ENCODE measurements around the gene FABP7. TPM values are rescaled to one million over a fixed set of nuclear protein-coding genes. Genes with fewer than 3 reads are reported as not detected.
A peak's percentile ranks its signal among the peaks of the same experiment; 100 is the strongest.

The FABP7 gene
- total and polyA plus RNA-seq, 7 experiments from 2014 or later: not detected

DNA sequence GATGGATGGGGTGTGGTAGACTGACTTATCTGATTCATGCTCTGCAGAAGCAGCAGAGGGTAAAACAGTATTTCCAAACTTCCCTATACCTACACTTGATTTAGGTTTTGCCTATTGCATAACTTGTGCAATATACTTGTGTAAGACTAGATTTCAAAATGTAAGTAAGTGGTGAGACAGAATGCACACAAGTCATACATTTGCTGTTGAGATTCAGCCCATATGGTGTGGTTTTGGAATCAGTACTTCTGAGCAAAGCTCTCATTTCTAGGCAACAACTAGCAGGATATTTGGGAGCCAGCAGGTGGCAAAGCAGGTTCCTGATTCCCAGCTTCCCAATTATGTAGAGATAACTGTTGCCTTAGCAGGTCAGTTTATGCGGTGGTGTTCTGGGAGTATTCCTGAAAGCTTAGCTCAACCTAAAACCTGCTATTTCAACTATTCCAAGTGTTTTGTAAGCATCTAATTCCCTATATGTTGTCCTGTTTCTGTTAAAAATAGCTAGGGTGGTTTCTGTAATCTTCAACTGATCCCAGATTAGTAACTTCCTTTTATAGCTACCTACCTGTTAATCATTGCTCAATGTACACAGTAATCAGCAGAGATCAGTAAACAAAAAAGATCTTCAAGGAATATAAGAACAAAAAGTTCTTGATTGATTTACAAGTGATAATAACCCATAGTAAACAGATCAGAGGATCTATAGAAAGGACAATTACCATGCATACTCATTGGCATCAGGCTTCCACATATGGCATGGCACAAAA is 8.5 kb upstream of the FABP7 start:
- H3K27ac Mint-ChIP-seq: no peak overlapping the region
- peaks cover 0 to 8% (median 0%) of the 10 kb centered on the region in 11 donors for H3K9me3 Mint-ChIP-seq
- no peaks in the 10 kb centered on the region for H3K4me1 Mint-ChIP-seq
- Histone ChIP-seq H3K27me3 (ENCODE audit: control insufficient read depth in 2 of 2, insufficient read depth in 2 of 2, low read length in 2 of 2) (no peaks in the 10 kb centered on the region), H3K4me3 (ENCODE audit: low read length) (no peak overlapping the region), H3K9me3 (ENCODE audit: control insufficient read depth in 2 of 3, low read length in 3 of 3) (no peaks in the 10 kb centered on the region), H3K27ac (ENCODE audit: low read depth, low read length) (no peak overlapping the region), H3K36me3 (ENCODE audit: control insufficient read depth in 2 of 3, insufficient read depth in 3 of 3, low read length in 3 of 3) (no peaks in the 10 kb centered on the region), H3K4me1 (ENCODE audit: control insufficient read depth in 2 of 2, insufficient read depth in 2 of 2, low read length in 2 of 2) (no peaks in the 10 kb centered on the region)
- peaks cover 20 to 49% (median 30%) of the 10 kb centered on the region in 5 donors for H3K27me3 Mint-ChIP-seq
- H3K36me3 Mint-ChIP-seq: no peaks in the 10 kb centered on the region
- peak; percentile 80 for ATAC-seq
- H3K4me3 Mint-ChIP-seq: no peak overlapping the region
- intact Hi-C loops (cut with micrococcal nuclease): no loop called here
- ChIA-PET POLR2A (no interaction called here), CTCF (no interaction called here)
- DNase-seq: no peak

DNA sequence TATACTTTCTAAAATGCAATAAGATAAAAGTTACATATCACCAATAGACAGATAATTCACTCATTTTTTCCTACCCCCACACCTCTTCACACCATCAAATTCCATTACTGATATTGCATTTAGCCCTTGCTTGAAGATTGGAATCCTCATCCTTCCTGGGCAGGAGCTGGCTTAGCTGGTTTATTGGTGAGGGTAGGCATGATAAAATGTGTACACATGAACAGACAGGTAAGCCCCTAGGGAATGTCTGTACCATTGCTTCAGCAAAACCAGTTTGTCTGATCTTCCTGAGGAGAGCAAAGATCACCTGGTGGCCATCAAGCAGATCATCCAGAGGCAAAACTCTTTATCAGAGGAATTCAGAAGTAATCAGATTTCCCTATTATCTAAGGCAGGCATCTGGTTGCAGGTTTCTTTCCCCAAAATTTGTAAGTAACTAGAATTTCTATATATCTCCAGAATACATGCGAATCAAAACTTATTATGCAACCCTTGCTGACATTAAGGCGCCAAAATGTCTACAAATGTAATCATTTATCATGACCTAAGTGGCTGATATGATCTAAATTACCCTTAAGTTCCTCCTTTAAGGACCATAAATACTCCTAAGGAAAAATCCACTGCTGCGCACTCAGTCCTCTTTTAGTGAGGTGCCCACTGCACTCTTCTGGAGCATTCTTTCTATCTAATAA is 6.6 kb upstream of the FABP7 start:
- Mint-ChIP-seq H3K36me3 (no peaks in the 10 kb centered on the region), H3K4me1 (no peaks in the 10 kb centered on the region), H3K4me3 (no peak overlapping the region), H3K27ac (no peak overlapping the region), H3K9me3 (peaks cover 0 to 11% (median 0%) of the 10 kb centered on the region in 11 donors), H3K27me3 (peaks cover 22 to 44% (median 29%) of the 10 kb centered on the region in 5 donors)
- Histone ChIP-seq H3K27ac (ENCODE audit: low read depth, low read length) (no peak overlapping the region), H3K36me3 (ENCODE audit: control insufficient read depth in 2 of 3, insufficient read depth in 3 of 3, low read length in 3 of 3) (no peaks in the 10 kb centered on the region), H3K27me3 (ENCODE audit: control insufficient read depth in 2 of 2, insufficient read depth in 2 of 2, low read length in 2 of 2) (no peaks in the 10 kb centered on the region), H3K9me3 (ENCODE audit: control insufficient read depth in 2 of 3, low read length in 3 of 3) (no peaks in the 10 kb centered on the region), H3K4me3 (ENCODE audit: low read length) (no peak overlapping the region), H3K4me1 (ENCODE audit: control insufficient read depth in 2 of 2, insufficient read depth in 2 of 2, low read length in 2 of 2) (no peaks in the 10 kb centered on the region)
- ATAC-seq (no peak), DNase-seq (no peak)
- ChIA-PET POLR2A (no interaction called here), CTCF (no interaction called here)
- intact Hi-C loops (cut with micrococcal nuclease): no loop called here

DNA sequence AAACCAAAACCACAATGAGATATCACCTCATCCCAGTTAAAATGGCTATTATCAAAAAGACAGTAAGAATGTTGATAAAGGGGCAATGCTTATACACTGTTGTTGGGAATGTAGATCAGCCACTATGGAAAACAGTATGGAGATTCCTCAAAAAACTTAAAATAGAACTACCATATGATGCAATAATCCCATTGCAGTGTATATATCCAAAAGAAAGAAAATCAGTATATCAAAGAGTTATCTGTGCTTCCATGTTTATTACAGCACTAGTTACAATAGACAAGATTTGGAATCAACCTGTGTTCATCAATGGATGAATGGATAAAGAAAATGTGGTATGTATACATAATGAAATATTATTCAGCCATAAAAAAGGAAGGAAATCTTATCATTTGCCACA is 3.5 kb upstream of the FABP7 start:
- Mint-ChIP-seq H3K4me1 (no peaks in the 10 kb centered on the region), H3K36me3 (no peaks in the 10 kb centered on the region), H3K9me3 (peaks cover 0 to 11% (median 0%) of the 10 kb centered on the region in 11 donors), H3K27me3 (peaks cover 29 to 52% (median 42%) of the 10 kb centered on the region in 5 donors), H3K4me3 (no peak overlapping the region), H3K27ac (no peak overlapping the region)
- Histone ChIP-seq H3K27ac (ENCODE audit: low read depth, low read length) (no peak overlapping the region), H3K4me3 (ENCODE audit: low read length) (no peak overlapping the region), H3K9me3 (ENCODE audit: control insufficient read depth in 2 of 3, low read length in 3 of 3) (no peaks in the 10 kb centered on the region), H3K36me3 (ENCODE audit: control insufficient read depth in 2 of 3, insufficient read depth in 3 of 3, low read length in 3 of 3) (no peaks in the 10 kb centered on the region), H3K4me1 (ENCODE audit: control insufficient read depth in 2 of 2, insufficient read depth in 2 of 2, low read length in 2 of 2) (no peaks in the 10 kb centered on the region), H3K27me3 (ENCODE audit: control insufficient read depth in 2 of 2, insufficient read depth in 2 of 2, low read length in 2 of 2) (no peaks in the 10 kb centered on the region)
- intact Hi-C loops (cut with micrococcal nuclease): no loop called here
- CTCF ChIA-PET: no interaction called here
- POLR2A ChIA-PET: no interaction called here
- DNase-seq (no peak), ATAC-seq (no peak)

DNA sequence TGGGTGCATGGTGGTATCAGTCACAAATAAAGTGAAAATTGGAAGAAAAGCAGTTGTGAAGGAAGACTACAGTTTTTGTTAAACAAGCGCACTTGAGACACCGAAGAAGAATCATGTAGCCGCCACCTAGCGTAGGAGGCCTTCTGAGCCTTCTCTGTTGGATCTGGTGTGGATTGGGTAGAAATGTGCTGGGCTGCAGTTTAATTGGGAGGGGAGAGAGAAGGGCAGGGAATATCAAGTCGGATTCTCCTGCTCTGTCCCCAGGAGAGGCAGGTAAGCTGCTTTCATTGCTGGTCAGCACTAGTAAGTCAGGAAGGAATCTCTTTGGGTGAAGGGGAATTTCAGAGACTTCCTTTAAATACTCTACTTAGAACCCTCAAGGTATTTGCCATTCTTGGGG is 1.2 kb upstream of the FABP7 start:
- POLR2A ChIA-PET: no interaction called here
- H3K27ac Mint-ChIP-seq: no peak overlapping the region
- no peaks in the 10 kb centered on the region for H3K36me3 Mint-ChIP-seq
- Histone ChIP-seq H3K4me1 (ENCODE audit: control insufficient read depth in 2 of 2, insufficient read depth in 2 of 2, low read length in 2 of 2) (no peaks in the 10 kb centered on the region), H3K4me3 (ENCODE audit: low read length) (no peak overlapping the region), H3K36me3 (ENCODE audit: control insufficient read depth in 2 of 3, insufficient read depth in 3 of 3, low read length in 3 of 3) (no peaks in the 10 kb centered on the region), H3K9me3 (ENCODE audit: control insufficient read depth in 2 of 3, low read length in 3 of 3) (no peaks in the 10 kb centered on the region), H3K27ac (ENCODE audit: low read depth, low read length) (no peak overlapping the region), H3K27me3 (ENCODE audit: control insufficient read depth in 2 of 2, insufficient read depth in 2 of 2, low read length in 2 of 2) (no peaks in the 10 kb centered on the region)
- CTCF ChIA-PET: no interaction called here
- peaks cover 30 to 41% (median 36%) of the 10 kb centered on the region in 5 donors for H3K27me3 Mint-ChIP-seq
- peaks cover 0 to 11% (median 0%) of the 10 kb centered on the region in 11 donors for H3K9me3 Mint-ChIP-seq
- intact Hi-C loops (cut with micrococcal nuclease): no loop called here
- no peak for DNase-seq
- no peak overlapping the region for H3K4me3 Mint-ChIP-seq
- no peaks in the 10 kb centered on the region for H3K4me1 Mint-ChIP-seq
- ATAC-seq: no peak

DNA sequence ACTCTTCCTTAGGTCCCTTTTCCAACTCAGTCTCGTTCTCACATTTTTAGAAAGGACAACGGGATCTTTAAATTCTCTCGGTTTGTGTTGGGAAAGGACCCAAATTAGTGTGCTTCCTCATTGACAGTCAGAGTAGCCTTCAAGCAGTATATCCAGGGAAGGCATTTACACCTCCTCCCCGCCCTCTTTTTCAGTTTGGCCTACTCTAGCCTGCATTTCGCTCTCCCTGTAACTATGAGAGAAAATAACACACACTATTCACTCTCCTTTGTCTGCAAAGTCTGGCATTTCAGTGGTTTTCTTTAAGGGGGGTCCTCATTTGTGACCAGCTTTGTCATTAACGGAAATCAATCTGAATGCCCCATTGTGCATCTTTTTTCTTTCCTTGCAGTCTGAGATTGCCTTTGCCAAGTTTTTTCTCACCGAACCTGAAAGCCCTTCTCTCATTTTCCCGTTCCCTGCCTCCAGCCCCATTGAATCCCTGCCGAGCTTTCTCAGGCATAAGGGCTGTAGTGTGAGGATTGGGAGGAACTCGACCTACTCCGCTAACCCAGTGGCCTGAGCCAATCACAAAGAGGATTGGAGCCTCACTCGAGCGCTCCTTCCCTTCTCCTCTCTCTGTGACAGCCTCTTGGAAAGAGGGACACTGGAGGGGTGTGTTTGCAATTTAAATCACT is 393 bp upstream of the FABP7 start:
- Histone ChIP-seq H3K27ac (ENCODE audit: low read depth, low read length) (no peak overlapping the region), H3K4me3 (ENCODE audit: low read length) (no peak overlapping the region), H3K27me3 (ENCODE audit: control insufficient read depth in 2 of 2, insufficient read depth in 2 of 2, low read length in 2 of 2) (no peaks in the 10 kb centered on the region), H3K36me3 (ENCODE audit: control insufficient read depth in 2 of 3, insufficient read depth in 3 of 3, low read length in 3 of 3) (no peaks in the 10 kb centered on the region), H3K4me1 (ENCODE audit: control insufficient read depth in 2 of 2, insufficient read depth in 2 of 2, low read length in 2 of 2) (no peaks in the 10 kb centered on the region), H3K9me3 (ENCODE audit: control insufficient read depth in 2 of 3, low read length in 3 of 3) (no peaks in the 10 kb centered on the region)
- Mint-ChIP-seq H3K9me3 (peaks cover 0 to 11% (median 0%) of the 10 kb centered on the region in 11 donors), H3K27me3 (peaks cover 30 to 46% (median 43%) of the 10 kb centered on the region in 5 donors), H3K36me3 (no peaks in the 10 kb centered on the region), H3K27ac (no peak overlapping the region), H3K4me1 (no peaks in the 10 kb centered on the region), H3K4me3 (no peak overlapping the region)
- ATAC-seq: no peak
- intact Hi-C loops (cut with micrococcal nuclease): no loop called here
- POLR2A ChIA-PET: no interaction called here
- CTCF ChIA-PET: no interaction called here
- no peak for DNase-seq

DNA sequence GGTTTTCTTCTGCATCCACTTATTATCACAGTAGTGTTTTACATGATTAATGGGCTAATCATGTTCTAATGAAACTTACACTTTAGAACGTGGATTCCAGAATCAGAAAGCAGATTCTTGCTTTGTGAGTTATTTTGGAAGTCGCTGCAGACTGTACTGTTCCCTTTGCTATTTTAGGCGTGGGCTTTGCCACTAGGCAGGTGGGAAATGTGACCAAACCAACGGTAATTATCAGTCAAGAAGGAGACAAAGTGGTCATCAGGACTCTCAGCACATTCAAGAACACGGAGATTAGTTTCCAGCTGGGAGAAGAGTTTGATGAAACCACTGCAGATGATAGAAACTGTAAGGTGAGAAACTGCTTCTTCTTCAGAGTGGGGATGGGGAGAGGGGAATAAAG is 598 bp downstream of the FABP7 start:
- H3K4me3 ChIP-seq (ENCODE audit: low read length): no peak overlapping the region
- Mint-ChIP-seq H3K4me3 (no peak overlapping the region), H3K27me3 (peaks cover 33 to 49% (median 44%) of the 10 kb centered on the region in 5 donors), H3K9me3 (peaks cover 0 to 11% (median 0%) of the 10 kb centered on the region in 11 donors), H3K4me1 (no peaks in the 10 kb centered on the region), H3K27ac (no peak overlapping the region), H3K36me3 (no peaks in the 10 kb centered on the region)
- DNase-seq (no peak), ATAC-seq (no peak)
- H3K36me3 ChIP-seq (ENCODE audit: control insufficient read depth in 2 of 3, insufficient read depth in 3 of 3, low read length in 3 of 3): no peaks in the 10 kb centered on the region
- no peaks in the 10 kb centered on the region for H3K27me3 ChIP-seq (ENCODE audit: control insufficient read depth in 2 of 2, insufficient read depth in 2 of 2, low read length in 2 of 2)
- no peak overlapping the region for H3K27ac ChIP-seq (ENCODE audit: low read depth, low read length)
- no peaks in the 10 kb centered on the region for H3K4me1 ChIP-seq (ENCODE audit: control insufficient read depth in 2 of 2, insufficient read depth in 2 of 2, low read length in 2 of 2)
- H3K9me3 ChIP-seq (ENCODE audit: control insufficient read depth in 2 of 3, low read length in 3 of 3): no peaks in the 10 kb centered on the region
- intact Hi-C loops (cut with micrococcal nuclease): no loop called here
- CTCF ChIA-PET: no interaction called here
- POLR2A ChIA-PET: no interaction called here
